ENCODE data around the gene ASB8.

DNA sequence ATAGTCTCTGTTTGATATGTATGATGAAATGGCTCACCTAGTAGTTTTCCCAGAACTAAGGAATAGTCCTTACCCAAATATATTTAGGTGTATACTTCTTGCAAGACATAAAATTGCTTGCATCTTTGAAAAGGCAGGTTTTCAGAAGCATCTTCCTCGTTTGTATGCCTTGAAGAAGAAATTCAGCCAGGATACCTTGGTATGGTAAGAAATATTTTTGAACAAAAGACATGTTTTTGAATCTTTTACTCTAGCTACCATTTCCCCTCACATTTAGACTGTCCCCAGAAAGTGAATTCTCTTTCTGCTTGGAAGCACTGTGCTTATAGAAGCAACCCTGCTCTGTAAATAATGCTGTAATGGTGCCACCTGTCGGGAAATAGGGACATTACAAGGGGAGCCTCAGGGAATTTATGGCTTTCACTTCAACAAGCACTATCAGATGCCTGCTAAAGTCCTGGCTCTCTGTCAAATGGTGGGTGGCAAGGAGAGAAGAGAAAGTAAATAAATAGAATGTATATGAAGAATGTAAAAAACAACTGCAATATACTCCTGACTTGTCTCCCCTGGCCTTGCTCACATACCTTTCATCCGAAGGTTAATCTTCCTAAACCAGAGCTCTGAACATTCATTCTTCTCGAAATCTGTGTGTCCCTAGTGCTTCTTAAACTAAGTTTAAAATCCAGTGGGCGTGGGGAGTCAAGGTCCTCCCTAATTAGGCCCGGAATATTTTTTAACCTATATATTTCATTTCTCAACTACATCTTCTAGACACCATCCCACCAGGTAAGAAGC, 32.2 kb upstream of the ASB8 start:
- TF ChIP-seq RCOR1 (IDR thresholded peaks at IDR 0.05; ENCODE audit: borderline replicate concordance in 1 of 2, low read depth in 2 of 2, low read length in 2 of 2) (no peak), EZH2 (IDR thresholded peaks at IDR 0.05; ENCODE audit: borderline replicate concordance, low read depth, low read length) (no peak), NFYB (IDR thresholded peaks at IDR 0.05; ENCODE audit: extremely low read depth, insufficient read length) (no peak)
